ENCODE results near the gene TRMT10A.

DNA sequence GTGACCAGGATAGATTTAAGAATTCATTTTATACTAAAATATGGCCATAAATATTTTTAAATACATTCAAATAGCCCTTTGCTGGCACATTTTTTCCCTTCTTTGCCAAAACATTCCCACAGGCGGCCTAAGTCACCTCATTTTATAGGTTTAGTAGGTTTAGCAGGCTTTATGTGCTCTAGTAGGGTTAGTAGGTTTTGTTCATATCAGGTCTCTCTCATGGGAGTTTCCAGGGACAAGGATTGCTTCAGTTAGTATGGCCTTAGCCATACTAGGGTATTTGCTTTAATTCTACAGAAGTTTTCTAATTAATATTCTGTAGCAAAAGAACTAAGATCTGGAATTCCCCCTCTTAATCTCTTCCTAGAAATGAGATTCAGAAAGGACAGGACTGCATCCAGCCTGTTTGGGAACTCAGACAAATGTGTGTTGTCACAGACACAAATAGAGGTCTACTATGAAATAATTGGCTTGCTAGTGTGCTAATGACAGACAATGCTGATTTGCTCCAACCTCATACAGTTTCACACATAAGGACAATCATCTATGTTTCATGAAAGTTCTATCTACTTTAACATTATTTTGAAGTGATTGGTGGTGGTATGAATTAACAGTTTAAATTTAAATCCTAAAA, 10.0 kb upstream of the TRMT10A start:
- TF ChIP-seq EP300 (IDR thresholded peaks at IDR 0.05) (no peak), POLR2A (IDR thresholded peaks at IDR 0.05) (no peak)
- TF ChIP-seq, protein P1, sequence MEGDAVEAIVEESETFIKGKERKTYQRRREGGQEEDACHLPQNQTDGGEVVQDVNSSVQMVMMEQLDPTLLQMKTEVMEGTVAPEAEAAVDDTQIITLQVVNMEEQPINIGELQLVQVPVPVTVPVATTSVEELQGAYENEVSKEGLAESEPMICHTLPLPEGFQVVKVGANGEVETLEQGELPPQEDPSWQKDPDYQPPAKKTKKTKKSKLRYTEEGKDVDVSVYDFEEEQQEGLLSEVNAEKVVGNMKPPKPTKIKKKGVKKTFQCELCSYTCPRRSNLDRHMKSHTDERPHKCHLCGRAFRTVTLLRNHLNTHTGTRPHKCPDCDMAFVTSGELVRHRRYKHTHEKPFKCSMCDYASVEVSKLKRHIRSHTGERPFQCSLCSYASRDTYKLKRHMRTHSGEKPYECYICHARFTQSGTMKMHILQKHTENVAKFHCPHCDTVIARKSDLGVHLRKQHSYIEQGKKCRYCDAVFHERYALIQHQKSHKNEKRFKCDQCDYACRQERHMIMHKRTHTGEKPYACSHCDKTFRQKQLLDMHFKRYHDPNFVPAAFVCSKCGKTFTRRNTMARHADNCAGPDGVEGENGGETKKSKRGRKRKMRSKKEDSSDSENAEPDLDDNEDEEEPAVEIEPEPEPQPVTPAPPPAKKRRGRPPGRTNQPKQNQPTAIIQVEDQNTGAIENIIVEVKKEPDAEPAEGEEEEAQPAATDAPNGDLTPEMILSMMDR (IDR thresholded peaks at IDR 0.05), result no peak
